Measurements from ENCODE around the gene IQCE. TPM values are rescaled to one million over a fixed set of nuclear protein-coding genes. Genes with fewer than 3 reads are reported as not detected.

The IQCE gene
- total and polyA plus RNA-seq, 2 experiments from 2014 or later: 18.0 to 41.4 TPM

DNA sequence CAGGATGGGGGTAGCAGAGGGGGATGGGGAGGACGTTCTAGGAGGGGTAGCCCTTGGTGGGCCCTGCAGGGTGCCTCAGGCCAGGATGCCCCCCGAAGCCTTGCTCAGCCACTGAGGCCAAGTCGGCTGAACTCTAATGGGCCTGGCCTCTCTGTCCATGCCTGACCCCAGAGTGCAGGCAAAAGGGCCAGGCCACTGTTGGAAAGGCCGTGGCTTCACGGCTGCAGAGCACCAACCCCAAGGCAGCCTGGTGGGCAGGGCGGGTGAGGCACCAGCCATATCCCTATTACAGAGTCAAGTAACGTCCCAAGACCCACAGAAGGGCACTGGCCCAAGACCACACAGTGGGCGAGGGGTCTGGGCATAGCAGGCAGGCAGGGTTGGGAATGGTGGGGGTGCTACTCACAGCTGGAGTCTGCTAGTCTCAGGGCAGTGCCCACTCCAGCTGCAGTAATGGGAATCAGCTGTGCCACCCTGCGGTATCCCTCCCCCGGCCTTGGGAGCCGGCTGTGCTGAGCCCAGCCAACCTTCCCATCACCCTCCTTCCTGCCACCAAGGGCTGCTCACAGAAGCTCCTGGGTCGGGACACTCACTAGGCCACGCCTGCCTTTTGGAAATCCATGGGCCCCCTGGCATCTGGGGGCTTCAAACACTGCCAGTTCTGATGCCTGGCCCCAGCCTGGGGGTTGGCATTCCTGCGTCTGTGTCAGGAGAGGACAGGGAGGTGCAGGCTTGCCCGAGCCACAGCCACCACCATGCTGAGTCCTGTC is 43.2 kb upstream of the IQCE start:
- H3K4me3 ChIP-seq: no peak overlapping the region
- TF ChIP-seq, protein P1, sequence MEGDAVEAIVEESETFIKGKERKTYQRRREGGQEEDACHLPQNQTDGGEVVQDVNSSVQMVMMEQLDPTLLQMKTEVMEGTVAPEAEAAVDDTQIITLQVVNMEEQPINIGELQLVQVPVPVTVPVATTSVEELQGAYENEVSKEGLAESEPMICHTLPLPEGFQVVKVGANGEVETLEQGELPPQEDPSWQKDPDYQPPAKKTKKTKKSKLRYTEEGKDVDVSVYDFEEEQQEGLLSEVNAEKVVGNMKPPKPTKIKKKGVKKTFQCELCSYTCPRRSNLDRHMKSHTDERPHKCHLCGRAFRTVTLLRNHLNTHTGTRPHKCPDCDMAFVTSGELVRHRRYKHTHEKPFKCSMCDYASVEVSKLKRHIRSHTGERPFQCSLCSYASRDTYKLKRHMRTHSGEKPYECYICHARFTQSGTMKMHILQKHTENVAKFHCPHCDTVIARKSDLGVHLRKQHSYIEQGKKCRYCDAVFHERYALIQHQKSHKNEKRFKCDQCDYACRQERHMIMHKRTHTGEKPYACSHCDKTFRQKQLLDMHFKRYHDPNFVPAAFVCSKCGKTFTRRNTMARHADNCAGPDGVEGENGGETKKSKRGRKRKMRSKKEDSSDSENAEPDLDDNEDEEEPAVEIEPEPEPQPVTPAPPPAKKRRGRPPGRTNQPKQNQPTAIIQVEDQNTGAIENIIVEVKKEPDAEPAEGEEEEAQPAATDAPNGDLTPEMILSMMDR (IDR thresholded peaks at IDR 0.05; ENCODE audit: low read depth, low read length): no peak
- H3K9me3 ChIP-seq (ENCODE audit: low read depth): no peaks in the 10 kb centered on the region
- no peaks in the 10 kb centered on the region for H3K36me3 ChIP-seq
- no peak overlapping the region for H3K27ac ChIP-seq
- peaks cover 20% of the 10 kb centered on the region for H3K27me3 ChIP-seq
- no peak for DNase-seq (ENCODE audit: low read depth in 1 of 2, low spot score in 1 of 2)
- no peaks in the 10 kb centered on the region for H3K4me1 ChIP-seq (ENCODE audit: low read depth)

DNA sequence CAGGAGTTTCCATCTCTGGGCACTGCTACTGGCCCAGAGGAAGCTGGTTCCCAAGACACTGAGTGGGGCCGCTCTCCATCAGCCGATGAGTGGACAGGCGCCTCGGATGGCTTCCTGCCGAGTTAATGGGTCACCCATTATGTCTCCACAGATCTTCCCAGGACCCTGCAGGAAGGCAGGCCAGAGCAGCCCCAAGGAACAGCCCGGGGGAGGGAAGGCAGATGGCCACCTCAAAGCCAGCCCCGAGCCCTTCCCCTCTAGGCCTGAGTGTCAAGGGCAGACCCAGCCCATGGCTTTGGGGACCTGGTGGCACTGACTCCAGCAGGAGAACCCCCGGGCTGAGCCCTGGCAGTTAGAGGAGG is 42.6 kb upstream of the IQCE start:
- no peak overlapping the region for H3K27ac ChIP-seq
- H3K9me3 ChIP-seq (ENCODE audit: low read depth): no peaks in the 10 kb centered on the region
- H3K4me3 ChIP-seq: no peak overlapping the region
- TF ChIP-seq, protein P1 (IDR thresholded peaks at IDR 0.05; ENCODE audit: low read depth, low read length): no peak
- no peaks in the 10 kb centered on the region for H3K36me3 ChIP-seq
- DNase-seq (ENCODE audit: low read depth in 1 of 2, low spot score in 1 of 2): no peak
- H3K4me1 ChIP-seq (ENCODE audit: low read depth): no peaks in the 10 kb centered on the region
- peaks cover 26% of the 10 kb centered on the region for H3K27me3 ChIP-seq

DNA sequence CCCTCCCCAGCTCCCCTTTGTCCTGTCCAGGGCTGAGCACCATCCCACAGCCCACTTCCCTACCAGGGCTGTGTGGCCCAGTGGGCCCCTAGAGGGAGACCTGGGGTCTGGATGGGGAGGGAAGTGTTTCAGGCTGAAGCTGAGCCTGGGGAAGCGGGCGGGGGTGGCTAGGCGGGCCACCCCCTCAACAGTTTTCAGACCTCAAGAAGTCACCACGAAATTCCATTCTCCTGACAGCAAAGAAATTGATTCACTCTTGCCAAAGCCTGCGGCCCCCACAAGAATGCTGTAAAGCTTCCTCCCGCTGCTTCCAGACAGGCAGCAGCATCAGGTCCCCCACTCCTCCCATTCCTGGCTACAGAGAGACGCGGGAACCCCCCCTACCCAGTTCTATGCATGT is 41.8 kb upstream of the IQCE start:
- DNase-seq (ENCODE audit: low read depth in 1 of 2, low spot score in 1 of 2): peak in 1 of 2 donors; percentile 85
- H3K27ac ChIP-seq: no peak overlapping the region
- no peak overlapping the region for H3K4me3 ChIP-seq
- H3K4me1 ChIP-seq (ENCODE audit: low read depth): no peaks in the 10 kb centered on the region
- peaks cover 32% of the 10 kb centered on the region for H3K27me3 ChIP-seq
- H3K36me3 ChIP-seq: no peaks in the 10 kb centered on the region
- no peaks in the 10 kb centered on the region for H3K9me3 ChIP-seq (ENCODE audit: low read depth)
- TF ChIP-seq, protein P1 (IDR thresholded peaks at IDR 0.05; ENCODE audit: low read depth, low read length): peak; percentile 7

DNA sequence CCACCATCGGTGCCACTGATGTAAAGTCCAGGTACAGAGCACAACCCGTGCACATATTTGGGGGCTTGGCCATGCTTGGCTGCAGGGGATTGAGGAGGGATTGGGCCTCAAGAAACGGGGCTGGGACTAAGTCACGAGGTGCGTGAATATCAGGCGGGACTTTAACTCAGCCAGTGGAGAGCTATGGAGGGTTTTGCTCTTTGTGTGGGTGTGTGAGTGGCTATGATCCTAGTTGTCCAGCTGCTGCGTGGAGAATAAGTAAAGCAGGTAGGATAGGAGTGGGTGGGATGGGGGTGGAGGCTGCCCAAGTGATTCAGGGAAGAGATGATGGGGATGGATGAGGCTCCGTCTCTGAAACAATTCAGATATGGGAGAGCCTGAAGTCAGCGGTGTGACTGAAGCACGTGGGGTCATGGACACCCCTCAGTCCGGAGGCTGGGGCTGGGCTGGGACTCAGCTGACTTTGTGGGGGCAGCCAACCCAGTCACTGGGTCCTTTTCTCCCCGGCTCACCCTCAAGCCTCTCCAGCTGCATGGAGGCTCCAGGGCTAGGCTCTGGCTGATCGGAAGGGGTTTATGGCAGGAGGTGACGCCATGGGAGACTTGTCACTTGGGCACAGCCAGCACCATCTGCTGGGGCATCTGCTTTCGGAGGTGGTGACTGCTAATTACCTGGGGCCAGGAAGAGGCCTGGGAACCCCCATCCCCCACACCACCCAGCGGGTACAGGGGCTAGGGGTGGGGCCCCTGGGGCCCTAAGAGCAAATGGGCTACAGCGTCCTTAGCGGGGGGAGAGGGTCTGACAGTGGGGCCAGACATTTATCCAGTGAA is 40.9 kb upstream of the IQCE start:
- DNase-seq (ENCODE audit: low read depth in 1 of 2, low spot score in 1 of 2): no peak
- Histone ChIP-seq H3K9me3 (ENCODE audit: low read depth) (no peaks in the 10 kb centered on the region), H3K36me3 (no peaks in the 10 kb centered on the region), H3K27me3 (peaks cover 34% of the 10 kb centered on the region), H3K4me1 (ENCODE audit: low read depth) (no peaks in the 10 kb centered on the region), H3K4me3 (no peak overlapping the region), H3K27ac (no peak overlapping the region)
- TF ChIP-seq, protein P1 (IDR thresholded peaks at IDR 0.05; ENCODE audit: low read depth, low read length): no peak

DNA sequence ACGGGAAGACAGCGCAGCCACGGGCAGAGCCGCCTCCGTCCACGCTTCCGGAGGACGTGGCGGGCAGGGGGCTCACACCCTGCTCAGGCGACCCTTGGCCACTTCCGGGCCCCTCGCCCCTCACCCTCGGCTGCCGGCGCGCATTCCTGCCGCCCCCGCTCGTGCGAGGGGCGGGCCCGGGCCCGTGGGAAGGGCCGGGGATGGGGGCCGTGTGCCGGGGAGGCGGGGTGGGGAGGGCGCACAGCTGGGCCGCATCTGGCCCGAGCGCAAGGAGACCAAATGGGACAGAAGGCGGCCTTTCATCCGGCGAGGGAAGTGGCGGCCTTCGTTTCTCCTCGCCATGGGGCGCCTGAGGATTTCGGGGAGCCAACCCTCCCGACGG is 40.1 kb upstream of the IQCE start:
- Histone ChIP-seq H3K9me3 (ENCODE audit: low read depth) (no peaks in the 10 kb centered on the region), H3K4me1 (ENCODE audit: low read depth) (no peaks in the 10 kb centered on the region), H3K27me3 (peaks cover 39% of the 10 kb centered on the region), H3K27ac (no peak overlapping the region), H3K4me3 (peak overlapping the region; percentile 22), H3K36me3 (no peaks in the 10 kb centered on the region)
- DNase-seq (ENCODE audit: low read depth in 1 of 2, low spot score in 1 of 2): no peak
- TF ChIP-seq, protein P1 (IDR thresholded peaks at IDR 0.05; ENCODE audit: low read depth, low read length): no peak

Measured in cardiac muscle cell (in vitro differentiated cells and primary cell).